ENCODE data around the gene TCAIM. TPM values are rescaled to one million over a fixed set of nuclear protein-coding genes. Genes with fewer than 3 reads are reported as not detected.

TCAIM gene
- total RNA-seq, 1 donor from 2014 or later = 35.9 TPM

DNA sequence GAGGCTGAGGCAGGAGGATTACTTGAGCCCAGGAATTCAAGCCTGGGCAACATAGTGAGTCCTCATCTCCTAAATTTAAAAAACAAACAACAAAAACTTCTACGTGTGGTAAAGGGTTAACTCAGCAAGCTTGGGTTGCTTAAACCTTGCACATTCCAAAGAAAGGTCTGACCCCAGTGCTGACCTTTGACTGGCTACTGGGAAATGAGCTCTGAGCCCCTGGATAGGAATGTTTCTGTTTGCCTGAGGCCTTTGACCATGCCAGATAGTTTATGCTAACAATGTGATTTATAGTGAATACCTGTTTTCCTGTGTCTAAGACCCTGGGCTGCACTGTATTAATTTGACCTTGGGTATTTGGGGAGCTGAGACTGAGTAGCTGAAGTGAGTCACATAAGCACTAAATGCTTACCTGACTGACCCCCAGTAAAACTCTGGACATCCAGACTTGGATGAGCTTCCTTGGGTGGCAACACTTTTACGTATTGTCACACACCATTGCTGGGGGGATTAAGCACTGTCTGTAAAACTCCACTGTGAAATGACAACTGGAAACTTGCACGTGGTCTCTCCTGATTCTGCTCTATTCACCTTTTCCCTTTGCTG lies 20.7 kb downstream of the TCAIM start:
- DNase-seq = no peak
- no peaks in the 10 kb centered on the region for H3K27me3 ChIP-seq (ENCODE audit: low read depth)
- H3K4me1 ChIP-seq = peaks cover 38% of the 10 kb centered on the region
- peaks cover 29% of the 10 kb centered on the region for H3K36me3 ChIP-seq
- no peak overlapping the region for H3K27ac ChIP-seq (replicated peaks)
- intact Hi-C loops (cut with micrococcal nuclease) = no loop called here
- H3K4me3 ChIP-seq = no peak overlapping the region
- TF ChIP-seq, protein P1, sequence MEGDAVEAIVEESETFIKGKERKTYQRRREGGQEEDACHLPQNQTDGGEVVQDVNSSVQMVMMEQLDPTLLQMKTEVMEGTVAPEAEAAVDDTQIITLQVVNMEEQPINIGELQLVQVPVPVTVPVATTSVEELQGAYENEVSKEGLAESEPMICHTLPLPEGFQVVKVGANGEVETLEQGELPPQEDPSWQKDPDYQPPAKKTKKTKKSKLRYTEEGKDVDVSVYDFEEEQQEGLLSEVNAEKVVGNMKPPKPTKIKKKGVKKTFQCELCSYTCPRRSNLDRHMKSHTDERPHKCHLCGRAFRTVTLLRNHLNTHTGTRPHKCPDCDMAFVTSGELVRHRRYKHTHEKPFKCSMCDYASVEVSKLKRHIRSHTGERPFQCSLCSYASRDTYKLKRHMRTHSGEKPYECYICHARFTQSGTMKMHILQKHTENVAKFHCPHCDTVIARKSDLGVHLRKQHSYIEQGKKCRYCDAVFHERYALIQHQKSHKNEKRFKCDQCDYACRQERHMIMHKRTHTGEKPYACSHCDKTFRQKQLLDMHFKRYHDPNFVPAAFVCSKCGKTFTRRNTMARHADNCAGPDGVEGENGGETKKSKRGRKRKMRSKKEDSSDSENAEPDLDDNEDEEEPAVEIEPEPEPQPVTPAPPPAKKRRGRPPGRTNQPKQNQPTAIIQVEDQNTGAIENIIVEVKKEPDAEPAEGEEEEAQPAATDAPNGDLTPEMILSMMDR (IDR thresholded peaks at IDR 0.05; ENCODE audit: borderline replicate concordance) = no peak
- H3K9me3 ChIP-seq (replicated peaks) = peaks cover 3% of the 10 kb centered on the region

- Histone ChIP-seq H3K4me3 (no peak overlapping the region), H3K9me3 (replicated peaks) (no peaks in the 10 kb centered on the region), H3K27ac (replicated peaks) (no peak overlapping the region), H3K36me3 (peaks cover 45% of the 10 kb centered on the region), H3K27me3 (ENCODE audit: low read depth) (no peaks in the 10 kb centered on the region), H3K4me1 (no peaks in the 10 kb centered on the region)
- no peak for DNase-seq
- TF ChIP-seq, protein P1 (IDR thresholded peaks at IDR 0.05; ENCODE audit: borderline replicate concordance) = no peak
- intact Hi-C loops (cut with micrococcal nuclease) = no loop called here
Measured at GRCh38 chr3:44363591-44363990, 25.0 kb downstream of the TCAIM start.

DNA sequence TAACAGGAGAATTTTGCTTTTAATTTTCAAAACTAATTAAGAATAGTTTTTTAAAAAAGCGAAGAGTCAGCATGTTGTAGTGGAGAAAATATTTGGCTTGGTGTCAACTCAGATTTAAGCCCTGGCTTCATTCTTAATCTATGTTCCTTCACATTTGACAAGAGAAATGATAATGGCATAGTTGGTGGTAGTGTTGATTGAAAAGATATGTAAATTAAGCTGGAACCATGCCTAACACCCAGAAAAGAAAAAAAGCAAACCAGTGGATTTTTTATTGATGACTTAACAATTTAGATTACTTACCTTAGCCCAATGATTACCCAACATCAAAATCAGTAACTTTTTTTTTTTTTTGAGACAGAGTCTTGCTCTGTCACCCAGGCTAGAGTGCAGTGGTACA lies 27.4 kb downstream of the TCAIM start:
- Histone ChIP-seq H3K27ac (replicated peaks) (no peak overlapping the region), H3K9me3 (replicated peaks) (no peaks in the 10 kb centered on the region), H3K4me1 (no peaks in the 10 kb centered on the region), H3K36me3 (peaks cover 49% of the 10 kb centered on the region), H3K27me3 (ENCODE audit: low read depth) (no peaks in the 10 kb centered on the region), H3K4me3 (no peak overlapping the region)
- DNase-seq = no peak
- TF ChIP-seq, protein P1 (IDR thresholded peaks at IDR 0.05; ENCODE audit: borderline replicate concordance) = no peak
- intact Hi-C loops (cut with micrococcal nuclease) = no loop called here

- Histone ChIP-seq H3K36me3 (peaks cover 30% of the 10 kb centered on the region), H3K4me3 (no peak overlapping the region), H3K27me3 (ENCODE audit: low read depth) (no peaks in the 10 kb centered on the region), H3K9me3 (replicated peaks) (no peaks in the 10 kb centered on the region), H3K4me1 (no peaks in the 10 kb centered on the region), H3K27ac (replicated peaks) (no peak overlapping the region)
- DNase-seq = no peak
- TF ChIP-seq, protein P1 (IDR thresholded peaks at IDR 0.05; ENCODE audit: borderline replicate concordance) = no peak
- intact Hi-C loops (cut with micrococcal nuclease) = no loop called here
Measured at GRCh38 chr3:44375450-44375849, 36.9 kb downstream of the TCAIM start.

- H3K27ac ChIP-seq (replicated peaks) = no peak overlapping the region
- peaks cover 20% of the 10 kb centered on the region for H3K9me3 ChIP-seq (replicated peaks)
- intact Hi-C loops (cut with micrococcal nuclease) = no loop called here
- H3K4me1 ChIP-seq = no peaks in the 10 kb centered on the region
- no peak for DNase-seq
- H3K27me3 ChIP-seq (ENCODE audit: low read depth) = no peaks in the 10 kb centered on the region
- H3K4me3 ChIP-seq = no peak overlapping the region
- TF ChIP-seq, protein P1 (IDR thresholded peaks at IDR 0.05; ENCODE audit: borderline replicate concordance) = no peak
- H3K36me3 ChIP-seq = peaks cover 14% of the 10 kb centered on the region
Measured at GRCh38 chr3:44387404-44387803, 48.8 kb downstream of the TCAIM start.

Data from left ventricle myocardium inferior (tissue), 1 donor.